Smooth muscle cell (in vitro differentiated cells): ENCODE results near the gene HMG20A. TPM values are rescaled to one million over a fixed set of nuclear protein-coding genes. Genes with fewer than 3 reads are reported as not detected.

Experiments used
- DNase-seq: peaks from one replicate; lab custom pipeline; 2025; ENCODE audit not compliant: unreplicated experiment; lab: John Stamatoyannopoulos, UW
- H2AFZ ChIP-seq: fragments of 200-600 bp; sonication (generic); 2 replicates; pipeline ENCODE4 v1.6.0; 2016; ENCODE audit warnings: antibody characterized with exemption, low read depth, mild to moderate bottlenecking
- H3F3A ChIP-seq: fragments of 200-600 bp; sonication (generic); 2 replicates; pipeline ENCODE4 v1.6.0; 2017; ENCODE audit warnings: antibody characterized with exemption, low read depth
- H3K27ac ChIP-seq: fragments of 200-600 bp; sonication (generic); 2 replicates; pipeline ENCODE4 v1.5.1; 2016; ENCODE audit warnings: low read depth, mild to moderate bottlenecking
- H3K27me3 ChIP-seq: fragments of 200-600 bp; sonication (generic); 2 replicates; pipeline ENCODE4 v1.6.1; 2016; ENCODE audit warnings: low read depth, mild to moderate bottlenecking
- H3K36me3 ChIP-seq: fragments of 200-600 bp; sonication (generic); 2 replicates; pipeline ENCODE4 v1.5.1; 2016; ENCODE audit warnings: low read depth
- H3K4me1 ChIP-seq: fragments of 200-600 bp; sonication (generic); 2 replicates; pipeline ENCODE4 v1.5.1; 2016; ENCODE audit warnings: low read depth
- H3K4me2 ChIP-seq: fragments of 200-600 bp; sonication (generic); 2 replicates; pipeline ENCODE4 v1.6.0; 2016; ENCODE audit warnings: mild to moderate bottlenecking
- H3K4me3 ChIP-seq: fragments of 200-600 bp; sonication (generic); 2 replicates; pipeline ENCODE4 v1.5.1; 2016; ENCODE audit warnings: mild to moderate bottlenecking
- H3K79me2 ChIP-seq: fragments of 200-600 bp; sonication (generic); 2 replicates; pipeline ENCODE4 v1.6.0; 2016; ENCODE audit warnings: low read depth, mild to moderate bottlenecking
- H3K9ac ChIP-seq: fragments of 200-600 bp; sonication (generic); 2 replicates; pipeline ENCODE4 v1.6.0; 2016; ENCODE audit warnings: low read depth
- H3K9me3 ChIP-seq: fragments of 200-600 bp; sonication (generic); replicated peaks from 2 replicates; pipeline ENCODE4 v1.5.1; 2016; ENCODE audit warnings: low read depth
- H4K20me1 ChIP-seq: fragments of 200-600 bp; sonication (generic); 2 replicates; pipeline ENCODE4 v1.6.0; 2016; ENCODE audit warnings: low read depth
- CTCF ChIP-seq: fragments of 200-600 bp; sonication (generic); IDR thresholded peaks from 2 replicates; pipeline ENCODE4 v1.5.1; 2017; ENCODE audit warnings: borderline replicate concordance, mild to moderate bottlenecking, antibody characterized with exemption; ENCODE audit not compliant: insufficient read depth, poor library complexity, severe bottlenecking
- WGBS: methylation state at CpG from one replicate; pipeline ENCODE4 v1.1.7; 2016; ENCODE audit warnings: low lambda C conversion rate; 5-methylcytosine and 5-hydroxymethylcytosine counted together
- polyA plus RNA-seq: library from polyadenylated mRNA; unstranded; fragments of >200 nt; fragmentation: Nextera tagmentation; extraction: Ambion mirVana; gene quantifications from 2 replicates; pipeline ENCODE4 v1.2.1, GENCODE V29; 2016
- total RNA-seq: library from RNA; depleted of rRNA; stranded (reverse); fragments of >200 nt; gene quantifications from 2 replicates; pipeline ENCODE4 v1.2.3, GENCODE V29; 2014

The HMG20A gene
- total and polyA plus RNA-seq, 2 experiments from 2014 or later: 20.5 to 40.3 TPM

GRCh38 chr15:77517579-77517978 is 96.9 kb downstream of the HMG20A start:
- Histone ChIP-seq H3F3A (no peaks in the 10 kb centered on the region), H3K4me1 (peaks cover 4% of the 10 kb centered on the region), H4K20me1 (no peaks in the 10 kb centered on the region), H3K9ac (no peak overlapping the region), H3K79me2 (no peaks in the 10 kb centered on the region), H3K4me2 (no peak overlapping the region), H3K9me3 (no peaks in the 10 kb centered on the region), H3K27ac (no peak overlapping the region), H3K36me3 (no peaks in the 10 kb centered on the region), H3K4me3 (no peak overlapping the region), H3K27me3 (no peaks in the 10 kb centered on the region), H2AFZ (no peak overlapping the region)
- TF ChIP-seq CTCF: no peak
- no peak for DNase-seq
- 78% methylated on average over 7 of the region's 7 CpGs for WGBS

DNA sequence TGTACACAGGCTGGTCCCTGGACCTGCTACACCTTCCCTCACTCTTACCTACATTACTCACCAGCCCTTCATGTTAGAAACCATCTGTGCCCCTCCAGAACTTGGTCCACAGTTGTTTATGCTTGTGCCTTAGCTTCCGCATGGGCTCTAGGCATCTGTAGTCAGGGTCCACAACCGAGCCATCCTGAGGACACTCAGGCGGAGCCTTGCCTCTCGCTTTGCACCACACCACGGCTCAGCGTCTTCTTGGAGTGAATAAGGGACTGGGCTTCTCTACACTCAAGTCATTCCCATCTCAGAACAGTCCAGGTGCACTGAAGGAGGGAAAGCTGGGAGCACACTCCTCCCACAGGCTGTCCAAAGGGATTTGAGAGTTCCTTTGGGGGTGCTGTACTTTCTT is 97.8 kb downstream of the HMG20A start:
- 94% methylated on average over 6 of the region's 6 CpGs for WGBS
- Histone ChIP-seq H3K4me3 (no peak overlapping the region), H3K79me2 (no peaks in the 10 kb centered on the region), H3K4me1 (peaks cover 4% of the 10 kb centered on the region), H3K4me2 (no peak overlapping the region), H3K9ac (no peak overlapping the region), H3K9me3 (no peaks in the 10 kb centered on the region), H3F3A (no peaks in the 10 kb centered on the region), H3K27me3 (no peaks in the 10 kb centered on the region), H4K20me1 (no peaks in the 10 kb centered on the region), H3K36me3 (no peaks in the 10 kb centered on the region), H2AFZ (no peak overlapping the region), H3K27ac (no peak overlapping the region)
- no peak for DNase-seq
- TF ChIP-seq CTCF: no peak

DNA sequence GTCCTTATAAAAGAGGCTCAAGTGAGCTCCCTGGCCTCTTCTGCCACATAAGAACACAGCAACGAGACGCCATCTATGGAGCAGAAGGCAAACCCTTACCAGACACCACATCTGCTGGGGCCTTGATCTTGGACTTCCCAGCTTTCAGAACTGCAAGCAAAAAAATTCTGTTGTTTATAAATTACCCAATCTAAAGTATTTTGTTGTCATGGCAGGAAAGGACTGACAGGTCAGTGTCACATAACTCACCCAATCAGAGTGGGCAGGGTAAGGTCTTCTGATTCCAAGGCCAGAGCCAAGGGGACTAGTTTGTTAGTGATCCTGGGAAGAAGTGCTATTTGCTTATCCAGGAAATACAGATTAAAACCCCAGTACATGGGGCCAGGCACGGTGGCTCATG is 98.9 kb downstream of the HMG20A start:
- Histone ChIP-seq H2AFZ (no peak overlapping the region), H4K20me1 (no peaks in the 10 kb centered on the region), H3K27ac (no peak overlapping the region), H3K79me2 (no peaks in the 10 kb centered on the region), H3K27me3 (no peaks in the 10 kb centered on the region), H3K36me3 (no peaks in the 10 kb centered on the region), H3K9ac (no peak overlapping the region), H3K4me3 (no peak overlapping the region), H3K4me2 (no peak overlapping the region), H3K4me1 (peaks cover 4% of the 10 kb centered on the region), H3K9me3 (no peaks in the 10 kb centered on the region), H3F3A (no peaks in the 10 kb centered on the region)
- TF ChIP-seq CTCF: no peak
- no peak for DNase-seq
- WGBS: 42% methylated on average over 3 of the region's 3 CpGs

DNA sequence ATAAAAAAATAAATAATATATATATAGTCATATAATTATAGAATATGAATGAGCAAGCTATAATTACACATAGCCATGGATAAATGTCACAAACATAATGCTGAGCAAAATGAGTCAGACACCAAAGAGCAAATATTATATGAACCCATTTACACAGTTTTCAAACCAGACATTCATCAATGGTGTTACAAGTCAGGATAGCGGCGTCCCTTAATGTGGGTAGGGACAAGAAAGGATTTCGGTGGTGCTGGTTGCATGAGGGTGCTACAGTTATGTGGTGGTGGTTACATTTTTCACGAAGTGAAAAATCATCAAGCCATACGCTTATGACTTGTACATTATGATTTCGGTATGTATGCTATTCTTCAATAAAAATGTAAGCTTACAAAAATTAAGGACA is 100.5 kb downstream of the HMG20A start:
- H3K4me1 ChIP-seq: peaks cover 19% of the 10 kb centered on the region
- no peaks in the 10 kb centered on the region for H3K36me3 ChIP-seq
- H3K27me3 ChIP-seq: no peaks in the 10 kb centered on the region
- no peaks in the 10 kb centered on the region for H3K9me3 ChIP-seq
- no peak overlapping the region for H3K9ac ChIP-seq
- no peaks in the 10 kb centered on the region for H4K20me1 ChIP-seq
- no peak for DNase-seq
- peaks cover 4% of the 10 kb centered on the region for H3F3A ChIP-seq
- H2AFZ ChIP-seq: no peak overlapping the region
- H3K79me2 ChIP-seq: no peaks in the 10 kb centered on the region
- no peak overlapping the region for H3K4me2 ChIP-seq
- no peak for TF ChIP-seq CTCF
- H3K27ac ChIP-seq: no peak overlapping the region
- 95% methylated on average over 6 of the region's 6 CpGs for WGBS
- no peak overlapping the region for H3K4me3 ChIP-seq
